NCI-H1048 (cell line): Measurements from ENCODE around the gene SYCE1L.
A peak's percentile ranks its signal among the peaks of the same experiment; 100 is the strongest.
"Not testable (repeated sequence)": the region's sequence is repeated elsewhere in the genome, so short reads cannot be mapped to it uniquely, and the experiment has no call there.

Experiments
- DNase-seq: peaks from one replicate; lab custom pipeline; 2025; lab: John Stamatoyannopoulos, UW

Gene SYCE1L, protein sequence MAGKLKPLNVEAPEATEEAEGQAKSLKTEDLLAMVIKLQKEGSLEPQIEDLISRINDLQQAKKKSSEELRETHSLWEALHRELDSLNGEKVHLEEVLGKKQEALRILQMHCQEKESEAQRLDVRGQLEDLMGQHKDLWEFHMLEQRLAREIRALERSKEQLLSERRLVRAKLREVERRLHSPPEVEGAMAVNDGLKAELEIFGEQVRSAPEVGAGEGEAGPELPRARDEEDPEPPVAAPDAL

DNA sequence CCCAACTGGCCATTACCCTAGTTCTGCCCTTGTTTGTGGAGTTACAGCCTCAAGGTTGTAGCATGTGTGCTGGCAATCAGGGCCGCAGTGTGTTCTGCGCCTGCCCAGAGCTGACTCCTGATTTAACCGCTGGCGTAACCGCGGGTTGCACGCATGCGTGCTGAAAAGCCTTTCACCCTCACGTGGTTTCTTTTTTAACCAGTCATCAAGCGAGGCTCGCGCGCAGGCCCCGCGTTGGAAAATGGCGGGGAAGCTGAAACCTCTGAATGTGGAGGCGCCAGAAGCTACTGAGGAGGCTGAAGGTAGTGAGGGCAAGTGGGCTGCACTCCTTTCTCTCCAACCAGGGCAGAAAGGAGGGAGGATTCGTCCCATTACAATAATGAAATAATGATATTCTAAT, at the start of gene SYCE1L:
Gene SYCE1L (plus strand): TSS at position 198 of the 400 bp plus-strand sequence. CDS start 44 bp downstream, at position 242.
- no peak for DNase-seq

DNA sequence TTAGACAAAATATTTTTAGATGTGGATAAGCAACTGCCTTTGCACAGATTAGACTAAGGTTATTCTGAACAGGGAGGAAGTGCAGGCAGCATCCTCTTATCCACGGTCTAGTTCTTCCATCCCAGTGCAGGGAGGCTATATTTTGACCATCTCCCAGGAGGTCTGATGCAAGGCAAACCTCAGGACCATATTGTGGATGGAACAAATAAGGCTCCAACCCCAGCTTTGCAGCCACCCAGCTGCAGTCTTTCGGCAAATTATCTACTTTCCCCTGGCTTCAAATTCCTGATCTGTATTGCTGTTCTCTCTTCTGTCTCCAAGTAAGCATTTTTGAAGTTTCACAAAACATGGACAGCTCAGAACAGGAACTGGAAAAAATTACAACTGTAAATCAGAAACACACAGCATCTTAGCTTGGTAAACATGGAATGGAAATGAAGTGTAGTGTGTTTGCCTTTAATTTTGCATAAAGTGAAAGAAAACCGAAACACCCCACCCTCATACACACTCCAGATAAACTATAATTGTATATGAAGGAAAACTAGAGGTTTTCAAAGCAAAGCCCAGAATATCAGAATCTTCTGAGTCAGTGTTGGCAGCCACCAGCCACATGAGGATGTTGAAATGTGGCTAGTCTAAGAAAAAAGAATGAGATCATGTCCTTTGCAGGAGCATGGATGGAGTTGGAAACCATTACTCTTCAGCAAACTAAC, 41.7 kb upstream of the SYCE1L start:
- no peak for DNase-seq

DNA sequence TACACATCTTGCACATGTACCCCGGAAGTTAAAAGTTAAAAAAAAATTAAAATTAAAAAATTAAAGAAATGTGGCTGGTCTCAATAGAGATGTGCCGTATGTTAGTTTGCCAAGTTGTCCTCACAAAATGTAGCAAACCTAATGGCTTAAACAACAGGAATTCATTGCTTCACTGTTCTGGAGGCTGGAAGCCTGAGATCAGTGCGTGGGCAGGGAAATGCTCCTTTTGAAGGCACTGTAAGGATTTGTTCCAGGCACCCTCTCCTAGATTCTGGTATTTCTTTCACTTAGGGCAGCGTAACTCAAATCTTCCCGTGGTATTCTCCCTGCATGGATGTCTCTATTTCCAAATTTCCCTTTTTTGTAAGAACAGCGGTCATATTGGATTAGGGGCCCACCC, 40.9 kb upstream of the SYCE1L start:
- DNase-seq: no peak

DNA sequence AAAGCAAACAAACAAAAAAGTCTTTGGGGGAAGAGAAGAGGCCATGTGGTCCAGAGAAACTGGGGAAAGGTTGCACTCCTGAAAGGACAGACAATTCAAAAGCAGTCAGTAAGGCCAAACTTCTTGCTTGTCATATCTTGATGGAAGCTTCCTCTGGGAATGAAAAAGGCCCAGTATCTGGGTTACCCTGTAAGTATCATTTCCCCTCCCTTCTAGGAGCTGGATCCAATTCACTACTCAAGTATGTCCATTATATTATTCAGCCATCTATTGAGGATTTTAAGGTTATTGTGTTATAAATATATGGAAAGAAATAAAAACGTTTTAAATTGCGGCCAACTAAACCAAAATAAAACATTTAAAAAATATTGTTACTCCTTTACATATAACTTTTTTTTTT, 34.2 kb upstream of the SYCE1L start:
- no peak for DNase-seq

DNA sequence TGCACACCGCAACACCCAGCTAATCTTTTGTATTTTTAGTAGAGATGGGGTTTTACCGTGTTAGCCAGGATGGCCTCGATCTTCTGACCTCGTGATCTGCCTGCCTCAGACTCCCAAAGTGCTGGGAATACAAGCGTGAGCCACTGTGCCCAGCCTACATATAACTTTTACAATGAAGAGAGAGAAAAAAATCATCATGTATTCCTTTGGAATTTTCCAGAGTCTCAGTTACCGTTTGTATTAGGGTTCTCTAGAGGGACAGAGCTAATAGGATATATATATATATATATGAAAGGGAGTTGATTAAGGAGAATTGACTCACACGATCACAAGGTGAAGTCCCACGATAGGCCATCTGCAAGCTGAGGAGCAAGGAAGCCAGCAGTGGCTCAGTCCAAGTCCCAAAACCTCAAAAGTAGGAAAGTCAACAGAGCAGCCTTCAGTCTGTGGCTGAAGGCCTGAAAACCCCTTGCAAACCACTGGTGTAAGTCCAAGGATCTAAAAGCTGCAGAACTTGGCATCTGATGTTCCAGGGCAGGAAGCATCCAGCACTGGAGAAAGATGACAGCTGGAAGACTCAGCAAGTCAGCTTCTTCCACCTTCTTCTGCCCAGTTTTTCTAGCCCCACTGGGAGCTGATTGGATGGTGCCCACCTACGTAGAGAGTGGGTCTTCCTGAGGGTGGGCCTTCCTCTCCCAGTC, 33.5 kb upstream of the SYCE1L start:
- not testable (repeated sequence) for DNase-seq

DNA sequence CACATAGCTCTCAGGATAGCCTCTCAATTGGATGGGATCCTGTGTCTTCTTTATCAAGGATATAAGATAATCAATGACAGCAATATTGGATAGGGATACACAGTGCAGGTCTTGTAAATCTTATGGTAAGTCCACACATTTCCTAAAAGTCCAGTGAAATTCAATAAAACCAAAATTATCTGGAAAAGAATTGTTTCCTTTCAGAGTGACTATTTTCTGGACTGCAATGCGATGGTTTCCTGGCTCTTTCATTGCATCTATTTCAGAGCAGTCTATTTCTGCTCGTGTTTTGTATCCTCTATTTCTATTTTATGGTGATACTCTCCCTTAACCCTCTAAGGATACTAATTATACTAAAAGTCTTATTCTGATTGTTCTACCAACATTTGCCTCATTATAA, 32.5 kb upstream of the SYCE1L start:
- no peak for DNase-seq

DNA sequence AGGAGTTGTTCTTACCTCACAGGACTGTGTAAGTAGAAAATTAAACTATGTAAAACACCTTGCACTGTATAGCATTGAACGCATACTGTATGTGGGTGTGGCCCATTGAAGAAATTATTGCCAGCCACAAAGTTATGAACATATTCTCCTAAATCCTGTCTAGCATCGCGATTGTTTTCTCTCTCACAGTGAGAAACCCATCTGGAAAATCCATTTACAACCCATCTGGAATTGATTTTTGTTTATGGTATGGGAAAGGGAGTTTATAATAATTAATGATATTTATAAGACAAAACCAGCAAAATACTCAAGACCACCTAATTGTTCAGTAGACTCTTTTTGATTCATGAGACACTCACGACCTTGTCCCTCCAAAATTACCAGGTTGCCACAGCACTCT, 30.3 kb upstream of the SYCE1L start:
- no peak for DNase-seq

DNA sequence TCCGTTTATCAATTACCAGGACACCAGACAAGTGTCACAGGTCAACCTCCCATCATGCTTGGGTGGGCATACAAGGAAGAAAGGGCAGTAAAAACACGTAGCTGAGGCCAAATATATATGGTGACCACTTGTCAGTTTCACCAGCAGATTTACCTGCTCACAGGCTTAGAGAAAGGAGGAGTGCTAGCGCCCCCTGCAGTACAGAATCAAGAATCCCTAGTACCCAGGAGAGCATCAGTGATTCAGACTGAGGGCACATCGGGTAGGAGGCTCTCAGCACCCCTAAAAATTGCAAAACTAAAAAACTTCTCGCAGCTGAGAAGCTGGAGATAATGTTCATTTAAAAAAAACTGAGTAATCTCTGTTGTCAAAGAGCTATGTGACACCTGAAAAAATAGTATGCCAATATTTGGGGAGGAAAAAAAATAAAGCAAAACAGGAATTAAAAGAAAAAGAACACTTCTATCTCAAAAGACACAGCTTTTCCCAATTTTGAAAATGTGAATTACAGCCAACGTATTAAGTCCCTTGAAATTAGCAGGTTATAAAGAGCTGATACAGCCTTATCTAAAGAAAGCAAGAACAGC, 29.5 kb upstream of the SYCE1L start:
- DNase-seq: no peak

DNA sequence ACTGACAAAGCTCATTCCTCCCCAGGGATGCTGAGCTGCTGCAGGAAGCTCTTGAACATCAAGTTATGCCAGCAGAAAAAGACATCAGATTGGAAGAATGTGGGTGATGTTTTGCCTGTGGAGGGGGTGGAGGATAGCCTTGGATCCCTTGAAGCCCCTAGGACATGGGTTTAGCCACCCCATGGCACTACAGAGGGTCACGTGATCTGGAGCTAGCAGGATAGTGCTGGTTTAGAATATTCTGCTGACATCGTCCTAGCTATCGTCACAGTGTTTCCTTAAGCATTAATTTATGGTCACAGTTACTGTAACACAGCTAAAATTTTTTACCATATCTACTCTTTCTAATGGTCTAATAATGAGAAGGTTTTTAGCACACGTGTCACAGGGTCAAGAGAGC, 28.4 kb upstream of the SYCE1L start:
- no peak for DNase-seq

DNA sequence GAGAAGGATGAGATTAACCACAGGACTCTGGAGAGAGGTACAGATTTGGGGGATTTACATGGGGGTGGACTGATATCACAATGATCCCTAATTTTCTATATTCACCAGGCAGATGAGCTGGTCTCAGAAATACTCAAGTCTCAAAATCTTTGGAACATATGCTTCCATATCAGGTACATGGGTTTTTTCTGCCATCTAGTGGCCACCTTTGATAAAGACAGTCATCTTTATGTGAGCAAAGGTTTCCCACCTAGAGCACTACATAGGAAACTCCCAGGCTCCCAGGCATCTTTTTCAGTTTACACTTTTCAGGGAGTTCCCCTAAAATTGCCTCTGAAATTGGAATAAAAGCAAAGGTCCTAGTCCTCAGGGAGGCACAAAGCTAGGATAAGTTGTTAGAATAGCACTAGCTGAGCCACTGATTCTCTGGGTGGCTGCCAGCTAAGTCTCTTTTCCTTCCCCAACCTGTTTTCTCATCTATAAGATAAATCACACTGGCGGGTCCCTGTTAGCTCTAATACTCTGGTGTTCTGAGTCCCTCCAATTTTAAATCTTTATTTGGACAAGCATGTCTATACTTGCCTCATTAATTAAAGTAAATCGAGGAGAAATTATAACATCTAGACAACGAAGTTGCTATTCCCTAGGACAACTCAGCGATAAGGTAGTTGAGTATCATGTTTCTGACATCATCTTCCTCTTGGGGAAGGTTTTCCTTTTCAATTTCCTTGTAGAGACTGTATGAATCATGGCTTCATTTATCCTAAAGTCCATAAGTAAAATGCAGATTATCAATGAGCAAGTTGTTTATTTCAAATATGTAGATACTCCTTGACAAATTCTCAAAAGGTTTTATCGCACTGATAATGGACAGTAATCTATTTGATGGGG, 27.2 kb upstream of the SYCE1L start:
- no peak for DNase-seq

DNA sequence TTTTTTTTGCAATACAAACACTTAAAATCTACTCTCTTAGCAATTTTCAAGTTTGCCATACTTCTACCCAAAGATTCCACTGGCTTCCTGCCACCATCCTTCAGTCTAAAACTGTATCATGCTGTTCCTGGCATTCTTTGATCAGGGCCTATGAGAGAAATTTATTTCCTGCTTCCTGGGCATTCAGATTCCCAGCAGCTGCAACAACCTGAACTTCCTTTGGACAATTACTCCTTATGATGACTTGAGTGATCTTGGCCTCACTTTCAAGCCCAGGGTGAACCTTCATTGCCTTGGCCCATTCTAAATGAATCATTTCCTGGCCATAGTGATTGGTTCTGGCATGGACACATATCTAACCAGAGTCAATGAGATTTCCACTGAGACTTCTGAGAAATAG, 26.3 kb upstream of the SYCE1L start:
- no peak for DNase-seq

DNA sequence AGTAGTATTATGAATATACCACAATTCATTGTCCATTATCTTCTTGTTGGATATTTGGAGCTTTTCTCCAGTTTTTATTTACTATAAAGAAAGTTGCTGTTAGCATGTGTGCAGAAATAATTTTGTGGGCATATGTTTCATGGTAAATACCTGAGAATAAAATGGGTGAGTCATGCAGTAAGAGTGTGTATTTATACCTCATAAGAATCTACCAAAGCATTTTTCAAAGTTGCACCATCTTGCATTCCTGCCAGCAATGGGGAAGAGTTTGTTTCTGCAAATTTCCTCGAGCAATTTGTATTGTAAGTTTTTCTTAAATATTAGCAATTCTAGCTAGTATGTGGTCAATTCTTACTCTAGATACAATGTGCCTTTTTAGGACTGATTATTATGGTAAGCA, 16.1 kb upstream of the SYCE1L start:
- DNase-seq: no peak

DNA sequence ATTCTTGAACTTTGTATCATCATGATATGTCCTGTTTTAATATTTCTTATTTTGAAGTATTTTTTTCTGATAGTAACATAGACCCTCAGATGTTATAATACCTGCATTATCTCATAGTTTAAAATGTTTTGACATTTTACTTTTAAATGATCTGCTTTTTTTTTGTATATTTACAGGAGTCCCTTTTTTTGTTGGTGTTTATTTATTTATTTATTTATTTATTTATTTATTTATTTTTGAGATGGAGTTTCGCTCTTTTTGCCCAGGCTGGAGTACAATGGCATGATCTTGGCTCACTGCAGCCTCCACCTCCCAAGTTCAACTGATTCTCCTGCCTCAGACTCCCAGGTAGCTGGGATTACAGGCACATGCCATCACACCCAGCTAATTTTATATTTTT, 12.9 kb upstream of the SYCE1L start:
- DNase-seq: not testable (repeated sequence)

DNA sequence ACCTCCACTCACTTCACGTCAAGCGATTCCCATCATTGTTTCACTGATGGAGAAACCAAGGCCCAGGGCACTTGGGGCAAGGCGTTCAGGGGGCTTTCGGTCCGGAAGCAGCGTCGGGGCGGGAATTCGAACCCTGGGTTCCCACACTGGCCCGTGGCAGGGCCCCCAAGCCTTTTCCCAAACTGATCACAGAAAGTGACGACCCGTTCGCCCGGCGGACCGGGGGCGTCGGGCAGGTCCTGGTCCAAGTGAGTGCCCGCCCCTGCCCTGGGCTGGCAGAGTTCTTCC, 9.1 kb upstream of the SYCE1L start:
- no peak for DNase-seq

DNA sequence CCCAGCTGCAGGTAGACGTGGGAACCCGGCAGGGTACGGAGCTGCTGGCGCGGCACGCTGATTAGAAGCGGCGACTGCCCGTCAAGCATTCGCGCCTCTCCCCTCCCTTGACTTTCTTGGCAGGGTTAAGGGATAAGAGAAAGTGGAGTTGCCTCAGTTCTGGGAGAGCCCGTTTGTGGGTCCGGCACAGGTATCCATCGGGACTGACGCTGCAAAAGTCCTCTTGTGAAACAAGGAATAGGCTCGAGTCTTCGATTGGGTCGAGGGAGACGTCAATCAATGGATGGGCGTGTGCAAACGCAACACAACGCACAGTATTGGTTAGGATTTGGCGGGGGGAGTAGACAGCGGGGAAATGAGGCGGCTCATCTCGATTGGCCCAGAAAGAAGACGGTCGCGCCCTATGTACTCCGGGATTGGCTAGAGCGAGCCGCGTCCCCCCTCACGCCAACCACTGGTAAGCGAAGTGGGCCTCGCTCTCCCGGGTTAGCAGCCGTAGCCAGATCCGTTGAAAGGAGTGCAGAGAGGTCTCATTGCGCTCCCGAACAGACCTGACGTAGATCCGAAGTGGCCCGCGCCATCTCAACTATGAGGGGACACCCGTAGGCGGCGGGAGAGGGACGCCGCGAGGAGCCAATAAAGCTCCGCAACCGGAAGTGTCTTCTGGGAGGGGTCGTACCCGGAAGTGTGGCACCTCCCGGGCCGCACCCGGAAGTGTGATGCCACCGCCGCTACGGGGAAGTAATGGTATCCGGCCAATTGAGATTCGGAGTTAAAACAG, 8.5 kb upstream of the SYCE1L start, which contains the start of gene MON1B:
Gene MON1B (plus strand): TSS at position 713 of the 781 bp plus-strand sequence. CDS start 296 bp downstream, outside the sequence.
- DNase-seq: peak; percentile 78

DNA sequence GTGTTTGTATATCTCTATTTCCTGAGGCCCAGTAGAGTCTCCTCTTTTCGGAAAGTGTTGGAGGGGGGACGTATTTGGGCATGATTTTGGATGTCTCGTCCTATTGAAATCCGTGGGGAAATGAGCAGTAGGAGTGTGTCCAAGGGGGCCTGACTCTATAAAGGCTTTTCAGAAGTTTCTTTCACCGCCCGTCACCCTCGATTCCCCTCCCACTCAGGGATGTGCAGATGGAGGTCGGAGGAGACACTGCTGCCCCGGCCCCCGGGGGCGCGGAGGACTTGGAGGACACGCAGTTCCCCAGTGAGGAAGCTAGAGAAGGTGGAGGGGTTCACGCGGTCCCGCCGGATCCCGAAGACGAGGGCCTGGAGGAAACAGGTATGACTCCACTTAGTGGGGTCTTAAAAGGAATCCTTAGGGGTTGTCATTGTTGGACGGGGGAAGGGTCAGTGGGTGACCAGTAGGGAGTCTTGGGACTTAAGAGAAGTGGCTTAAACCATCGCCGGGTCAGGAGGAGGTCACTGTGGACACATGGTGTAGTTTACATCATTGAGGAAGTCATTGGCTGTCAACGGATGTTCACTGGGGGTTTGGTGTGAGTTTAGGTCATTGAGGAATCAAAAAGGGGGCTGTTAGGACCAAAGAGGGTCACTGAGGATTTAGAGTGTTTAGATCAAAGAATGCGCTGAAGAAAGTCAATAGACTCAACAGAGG, 7.8 kb upstream of the SYCE1L start:
- DNase-seq: no peak

DNA sequence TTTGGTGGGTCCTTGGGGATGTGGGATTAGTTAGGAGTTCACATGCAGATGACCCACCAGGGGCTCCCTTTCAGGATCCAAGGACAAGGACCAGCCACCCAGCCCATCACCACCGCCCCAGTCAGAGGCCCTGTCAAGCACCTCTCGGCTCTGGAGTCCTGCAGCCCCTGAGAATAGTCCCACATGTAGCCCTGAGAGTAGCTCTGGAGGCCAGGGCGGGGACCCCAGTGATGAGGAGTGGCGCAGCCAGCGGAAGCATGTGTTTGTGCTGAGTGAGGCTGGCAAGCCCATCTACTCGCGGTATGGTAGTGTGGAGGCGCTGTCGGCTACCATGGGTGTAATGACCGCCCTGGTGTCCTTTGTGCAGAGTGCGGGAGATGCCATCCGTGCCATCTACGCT, 5.8 kb upstream of the SYCE1L start:
- no peak for DNase-seq

DNA sequence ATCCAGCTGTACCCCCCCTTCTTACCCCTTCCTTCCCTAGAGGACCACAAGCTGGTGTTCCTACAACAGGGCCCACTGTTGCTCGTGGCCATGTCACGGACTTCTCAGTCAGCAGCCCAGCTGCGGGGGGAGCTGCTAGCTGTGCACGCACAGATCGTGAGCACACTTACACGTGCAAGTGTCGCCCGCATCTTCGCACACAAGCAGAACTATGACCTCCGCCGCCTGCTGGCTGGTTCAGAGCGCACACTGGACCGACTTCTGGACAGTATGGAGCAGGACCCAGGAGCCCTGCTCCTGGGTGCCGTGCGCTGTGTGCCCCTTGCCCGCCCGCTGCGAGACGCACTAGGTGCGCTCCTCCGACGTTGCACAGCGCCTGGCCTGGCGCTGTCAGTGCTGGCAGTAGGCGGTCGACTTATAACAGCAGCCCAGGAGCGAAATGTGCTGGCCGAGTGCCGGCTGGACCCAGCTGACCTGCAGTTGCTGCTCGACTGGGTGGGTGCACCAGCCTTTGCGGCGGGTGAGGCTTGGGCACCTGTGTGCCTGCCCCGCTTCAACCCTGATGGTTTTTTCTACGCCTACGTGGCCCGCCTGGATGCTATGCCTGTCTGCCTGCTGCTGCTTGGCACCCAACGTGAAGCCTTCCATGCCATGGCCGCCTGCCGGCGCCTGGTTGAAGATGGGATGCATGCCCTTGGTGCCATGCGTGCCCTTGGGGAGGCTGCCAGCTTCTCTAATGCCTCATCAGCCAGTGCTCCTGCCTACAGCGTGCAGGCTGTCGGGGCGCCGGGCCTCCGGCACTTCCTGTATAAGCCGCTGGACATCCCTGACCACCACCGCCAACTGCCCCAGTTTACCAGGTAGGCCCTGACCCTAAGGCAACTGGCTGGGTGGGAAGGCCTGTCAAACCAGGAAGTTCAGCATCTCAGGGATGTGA, 4.6 kb upstream of the SYCE1L start:
- no peak for DNase-seq

DNA sequence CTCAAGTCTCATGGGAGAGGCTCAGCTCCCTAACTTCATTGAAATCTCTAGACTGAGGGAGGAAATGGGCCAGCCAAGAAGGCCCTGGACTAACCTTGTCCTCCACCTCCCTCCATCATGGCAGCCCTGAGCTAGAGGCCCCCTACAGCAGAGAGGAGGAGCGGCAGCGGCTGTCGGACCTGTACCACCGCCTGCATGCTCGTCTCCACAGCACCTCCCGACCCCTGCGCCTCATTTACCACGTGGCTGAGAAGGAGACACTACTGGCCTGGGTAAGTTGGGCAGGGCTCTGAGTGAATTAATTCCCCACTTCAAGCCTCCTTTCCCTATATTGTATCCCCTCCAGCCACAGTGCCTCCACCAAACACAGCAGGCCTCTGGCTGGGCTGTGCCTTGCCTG, 3.8 kb upstream of the SYCE1L start:
- DNase-seq: no peak
